Metanephros (tissue), 2 donors: ENCODE measurements around the gene RNLS. TPM values are rescaled to one million over a fixed set of nuclear protein-coding genes. Genes with fewer than 3 reads are reported as not detected.

Experiments used
- small RNA-seq: library from RNA; depleted of rRNA; stranded (forward); fragments of <200 nt; gene quantifications from one replicate; pipeline ENCODE3, GENCODE V24; 2014; ENCODE audit warnings: low replicate concordance
- total RNA-seq: library from RNA; depleted of rRNA; stranded (reverse); fragments of >200 nt; gene quantifications from one replicate; pipeline ENCODE4 v1.2.3, GENCODE V29; 2014

RNLS gene
- 19.2 TPM for total RNA-seq

DNA sequence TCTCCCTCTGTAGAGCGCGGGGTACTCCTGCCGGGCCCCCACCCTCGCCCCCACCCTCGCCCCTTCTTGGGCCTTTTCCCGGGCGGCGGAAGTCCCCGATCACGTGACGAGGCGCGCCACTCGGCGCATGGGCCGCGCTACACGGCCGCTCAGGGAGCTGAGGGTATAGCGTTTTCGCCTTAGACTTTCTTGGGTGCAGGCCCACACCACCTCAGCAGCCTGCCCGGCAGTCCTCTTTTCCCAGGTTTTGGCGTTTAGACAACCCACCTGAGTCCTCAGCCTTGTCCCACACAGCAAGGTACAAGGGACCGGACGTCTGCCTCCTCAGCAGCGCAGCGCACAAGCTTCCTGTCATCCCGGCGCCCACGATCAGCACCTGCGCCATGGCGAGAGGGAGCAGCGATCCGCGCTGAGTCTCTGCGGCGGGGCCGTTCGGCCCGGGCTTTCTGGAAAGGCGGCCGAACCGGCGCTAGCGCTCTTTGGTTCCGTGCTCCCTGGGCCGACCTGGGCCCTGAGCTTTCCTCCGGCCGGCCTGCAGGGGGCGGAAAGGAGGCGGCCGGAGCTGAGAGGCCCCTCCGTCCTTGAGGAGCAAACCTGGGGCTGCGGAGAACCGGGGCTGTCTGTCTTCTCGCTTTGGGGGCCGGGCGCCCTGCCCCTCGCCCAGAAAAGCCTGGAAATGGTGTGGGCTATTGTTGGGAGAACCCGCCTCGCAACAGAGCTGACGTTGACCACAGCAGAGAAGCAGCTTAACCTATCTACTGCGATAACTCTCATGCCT is at the start of gene RNLS:
RNLS (minus strand) TSS at position 513 of the 778 bp plus-strand sequence.

GRCh38 chr10:88586462-88586861 is 3.3 kb upstream of the RNLS start, which contains the start of gene LIPJ:
LIPJ (plus strand) TSS chr10:88586762; CDS start chr10:88590688, 3,926 bp downstream.

Small RNA genes lying within 50 kb of the gene (small RNA-seq; reads per million reads assigned to genes)
- gene AL353149.1 (not detected), gene RF00019 (not detected)

Other genes starting within 250 kb of the RNLS start
- 0.23 TPM for gene LIPJ, start 3.4 kb upstream of the RNLS start, total RNA-seq
- 0.41 TPM for gene LIPF, start 81.1 kb upstream of the RNLS start, total RNA-seq
- not detected for gene LIPK, start 122.9 kb upstream of the RNLS start, total RNA-seq
- gene LIPN, start 176.7 kb upstream of the RNLS start, total RNA-seq: not detected
- not detected for gene LIPM, start 219.4 kb upstream of the RNLS start, total RNA-seq